Vagina (tissue), 2 donors: ENCODE data around the gene C3orf62. TPM values are rescaled to one million over a fixed set of nuclear protein-coding genes. Genes with fewer than 3 reads are reported as not detected.

Source experiments
- DNase-seq, 2 donors: peaks; one replicate each; pipeline ENCODE4 v3.0.0-alpha.2; 2017; ENCODE audit errors: extremely low spot score in 2 of 2
- H3K27ac ChIP-seq: fragments of 200-600 bp; sonication (generic); one replicate; pipeline ENCODE4 v1.5.1; 2019
- H3K27me3 ChIP-seq: fragments of 200-600 bp; sonication (generic); one replicate; pipeline ENCODE4 v1.5.1; 2019
- H3K36me3 ChIP-seq, 2 donors: fragments of 200-600 bp; sonication (generic); one replicate each; pipeline ENCODE4 v1.5.1; 2017 to 2019
- H3K4me1 ChIP-seq: fragments of 200-600 bp; sonication (generic); one replicate; pipeline ENCODE4 v1.5.1; 2019
- H3K4me3 ChIP-seq, 2 donors: fragments of 200-600 bp; sonication (generic); 1 replicate in 1 of 2; 2 replicates in 1 of 2; pipeline ENCODE4 v1.5.1; 2016 to 2019
- H3K9me3 ChIP-seq: fragments of 200-600 bp; sonication (generic); one replicate; pipeline ENCODE4 v1.5.1; 2019
- CTCF ChIP-seq, 3 experiments: fragments of 450-650 bp in 2 of 3; fragments of 200-600 bp in 1 of 3; sonication (generic) in 1 of 3; IDR thresholded peaks; one replicate each; pipeline ENCODE4 v1.5.1; 2017 to 2019; ENCODE audit warnings: antibody characterized with exemption in 3 of 3, mild to moderate bottlenecking in 2 of 3, moderate library complexity in 2 of 3
- POLR2A ChIP-seq, 2 donors: fragments of 450-650 bp; IDR thresholded peaks; one replicate each; pipeline ENCODE4 v1.6.1; 2017; ENCODE audit warnings: antibody characterized with exemption in 2 of 2, mild to moderate bottlenecking in 2 of 2, moderate library complexity in 2 of 2
- POLR2AphosphoS5 ChIP-seq, 2 donors: sonication (generic); formaldehyde crosslinking; IDR thresholded peaks; one replicate each; pipeline ENCODE4 v1.9.0; 2017; ENCODE audit warnings: antibody characterized with exemption in 2 of 2, mild to moderate bottlenecking in 2 of 2, low read depth in 1 of 2; ENCODE audit not compliant: insufficient read depth in 1 of 2
- intact Hi-C: fragments of 100-400 bp; cut with DNase I; formaldehyde crosslinking; loops from one replicate; pipeline ENCODE4 v1.15.1; 2023
- total RNA-seq: library from RNA; depleted of rRNA; stranded (reverse); fragments of >200 nt; gene quantifications from one replicate; pipeline ENCODE4 v1.2.3, GENCODE V29; 2016

Gene C3orf62
- total RNA-seq, 1 donor from 2014 or later: 17.9 TPM

GRCh38 chr3:49311283-49311682, 34.3 kb upstream of the C3orf62 start:
- peaks cover 0 to 48% of the 10 kb centered on the region in 2 donors for H3K36me3 ChIP-seq
- intact Hi-C loops: no loop called here
- no peak for TF ChIP-seq CTCF (IDR thresholded peaks at IDR 0.05)
- TF ChIP-seq POLR2AphosphoS5 (IDR thresholded peaks at IDR 0.05; ENCODE audit: insufficient read depth in 1 of 2, low read depth in 1 of 2): no peak
- no peak for TF ChIP-seq POLR2A (IDR thresholded peaks at IDR 0.05)
- H3K4me3 ChIP-seq: no peak overlapping the region
- no peaks in the 10 kb centered on the region for H3K4me1 ChIP-seq
- H3K9me3 ChIP-seq: no peaks in the 10 kb centered on the region
- H3K27me3 ChIP-seq: no peaks in the 10 kb centered on the region
- DNase-seq: no peak
- H3K27ac ChIP-seq: no peak overlapping the region

GRCh38 chr3:49310677-49311076, 33.6 kb upstream of the C3orf62 start:
- peaks cover 0 to 51% of the 10 kb centered on the region in 2 donors for H3K36me3 ChIP-seq
- intact Hi-C loops: no loop called here
- H3K4me1 ChIP-seq: no peaks in the 10 kb centered on the region
- H3K27ac ChIP-seq: no peak overlapping the region
- H3K27me3 ChIP-seq: no peaks in the 10 kb centered on the region
- no peak for DNase-seq
- no peaks in the 10 kb centered on the region for H3K9me3 ChIP-seq
- H3K4me3 ChIP-seq: no peak overlapping the region
- TF ChIP-seq POLR2A (IDR thresholded peaks at IDR 0.05) (no peak), CTCF (IDR thresholded peaks at IDR 0.05) (no peak), POLR2AphosphoS5 (IDR thresholded peaks at IDR 0.05; ENCODE audit: insufficient read depth in 1 of 2, low read depth in 1 of 2) (no peak)

- TF ChIP-seq POLR2AphosphoS5 (IDR thresholded peaks at IDR 0.05; ENCODE audit: insufficient read depth in 1 of 2, low read depth in 1 of 2) (no peak), POLR2A (IDR thresholded peaks at IDR 0.05) (no peak), CTCF (IDR thresholded peaks at IDR 0.05) (no peak)
- no peaks in the 10 kb centered on the region for H3K4me1 ChIP-seq
Measured at GRCh38 chr3:49305608-49306007, 28.6 kb upstream of the C3orf62 start.

GRCh38 chr3:49302613-49303012, 25.6 kb upstream of the C3orf62 start:
- Histone ChIP-seq H3K4me3 (no peak overlapping the region), H3K27ac (no peak overlapping the region), H3K36me3 (peaks cover 1 to 90% of the 10 kb centered on the region in 2 donors), H3K9me3 (no peaks in the 10 kb centered on the region), H3K27me3 (no peaks in the 10 kb centered on the region), H3K4me1 (peaks cover 5% of the 10 kb centered on the region)
- intact Hi-C loops: no loop called here
- no peak for DNase-seq
- TF ChIP-seq CTCF (IDR thresholded peaks at IDR 0.05) (no peak), POLR2A (IDR thresholded peaks at IDR 0.05) (no peak), POLR2AphosphoS5 (IDR thresholded peaks at IDR 0.05; ENCODE audit: insufficient read depth in 1 of 2, low read depth in 1 of 2) (no peak)

More at GRCh38 chr3:49305608-49306007, 28.6 kb upstream of the C3orf62 start:
- Histone ChIP-seq H3K27ac (no peak overlapping the region), H3K4me3 (no peak overlapping the region), H3K27me3 (no peaks in the 10 kb centered on the region), H3K9me3 (no peaks in the 10 kb centered on the region), H3K36me3 (peaks cover 0 to 80% of the 10 kb centered on the region in 2 donors)
- no peak for DNase-seq
- intact Hi-C loops: no loop called here

GRCh38 chr3:49300595-49300994, 23.6 kb upstream of the C3orf62 start:
- intact Hi-C loops: no loop called here
- Histone ChIP-seq H3K4me1 (peaks cover 17% of the 10 kb centered on the region), H3K4me3 (no peak overlapping the region), H3K27me3 (no peaks in the 10 kb centered on the region), H3K9me3 (no peaks in the 10 kb centered on the region), H3K27ac (no peak overlapping the region), H3K36me3 (peaks cover 4 to 80% of the 10 kb centered on the region in 2 donors)
- TF ChIP-seq CTCF (IDR thresholded peaks at IDR 0.05) (no peak), POLR2AphosphoS5 (IDR thresholded peaks at IDR 0.05; ENCODE audit: insufficient read depth in 1 of 2, low read depth in 1 of 2) (no peak), POLR2A (IDR thresholded peaks at IDR 0.05) (no peak)
- no peak for DNase-seq
